RCC 7860 (cell line): Measurements from ENCODE around the gene BOLA1.
"Not testable (repeated sequence)": the region's sequence is repeated elsewhere in the genome, so short reads cannot be mapped to it uniquely, and the experiment has no call there.

Experiments
- DNase-seq: peaks from one replicate; pipeline ENCODE4 v3.0.0-alpha.2; 2015; ENCODE audit warnings: low spot score
- FAIRE-seq: peaks from 2 replicates; lab custom pipeline; 2012; peaks lifted over from hg19 to GRCh38; lab: Jason Lieb, UNC

BOLA1 gene

GRCh38 chr1:149927563-149928400, 28.4 kb downstream of the BOLA1 start, which contains the start of gene SF3B4:
Gene SF3B4 (minus strand): TSS chr1:149927803. CDS start chr1:149927759, 44 bp downstream.
- peak; percentile 83 for DNase-seq
- peak; percentile 14 for FAIRE-seq

- FAIRE-seq (no peak), DNase-seq (no peak)
These were observed 29.0 kb downstream of the BOLA1 start for GRCh38 chr1:149928401-149928724.

- FAIRE-seq, result no peak
- no peak for DNase-seq
These were observed 30.5 kb downstream of the BOLA1 start for GRCh38 chr1:149929856-149930255.

- DNase-seq (no peak), FAIRE-seq (no peak)
These were observed 31.9 kb downstream of the BOLA1 start for GRCh38 chr1:149931212-149931790.

GRCh38 chr1:149932474-149932873, 33.1 kb downstream of the BOLA1 start:
- FAIRE-seq (no peak), DNase-seq (no peak)

GRCh38 chr1:149933208-149933607, 33.8 kb downstream of the BOLA1 start:
- FAIRE-seq (no peak), DNase-seq (no peak)

- no peak for FAIRE-seq
- DNase-seq, result no peak
These were observed 35.0 kb downstream of the BOLA1 start for GRCh38 chr1:149934356-149934755.

GRCh38 chr1:149936170-149936991, 37.0 kb downstream of the BOLA1 start, which contains the start of gene MTMR11:
Gene MTMR11 (minus strand): TSS chr1:149936879. CDS start chr1:149936647, 232 bp downstream.
- DNase-seq (no peak), FAIRE-seq (no peak)

GRCh38 chr1:149936992-149937705, 37.8 kb downstream of the BOLA1 start:
- DNase-seq (peak; percentile 35), FAIRE-seq (peak; percentile 35)

- DNase-seq (no peak), FAIRE-seq (no peak)
These were observed 38.4 kb downstream of the BOLA1 start for GRCh38 chr1:149937759-149938158.

GRCh38 chr1:149938668-149939003, 39.3 kb downstream of the BOLA1 start:
- DNase-seq, FAIRE-seq: not testable (repeated sequence)

GRCh38 chr1:149940427-149940826, 41.1 kb downstream of the BOLA1 start:
- no peak for FAIRE-seq
- no peak for DNase-seq

- FAIRE-seq (no peak), DNase-seq (no peak)
These were observed 42.8 kb downstream of the BOLA1 start for GRCh38 chr1:149942207-149942606.

GRCh38 chr1:149942885-149943284, 43.5 kb downstream of the BOLA1 start:
- FAIRE-seq (no peak), DNase-seq (no peak)

GRCh38 chr1:149945206-149945605, 45.8 kb downstream of the BOLA1 start:
- DNase-seq, result no peak
- no peak for FAIRE-seq

GRCh38 chr1:149949911-149950310, 50.5 kb downstream of the BOLA1 start:
- FAIRE-seq, result no peak

More at GRCh38 chr1:149949911-149950310, 50.5 kb downstream of the BOLA1 start:
- no peak for DNase-seq
